HG03469 (cell line): Measurements from ENCODE around the gene PCYT2.

Experiments
- ATAC-seq: cut with Tn5 transposase; IDR thresholded peaks from one replicate; pipeline ENCODE4 v1.9.1; 2021; ENCODE audit warnings: mild to moderate bottlenecking, moderate library complexity, moderate number of reproducible peaks; ENCODE audit not compliant: unreplicated experiment

Gene PCYT2

DNA sequence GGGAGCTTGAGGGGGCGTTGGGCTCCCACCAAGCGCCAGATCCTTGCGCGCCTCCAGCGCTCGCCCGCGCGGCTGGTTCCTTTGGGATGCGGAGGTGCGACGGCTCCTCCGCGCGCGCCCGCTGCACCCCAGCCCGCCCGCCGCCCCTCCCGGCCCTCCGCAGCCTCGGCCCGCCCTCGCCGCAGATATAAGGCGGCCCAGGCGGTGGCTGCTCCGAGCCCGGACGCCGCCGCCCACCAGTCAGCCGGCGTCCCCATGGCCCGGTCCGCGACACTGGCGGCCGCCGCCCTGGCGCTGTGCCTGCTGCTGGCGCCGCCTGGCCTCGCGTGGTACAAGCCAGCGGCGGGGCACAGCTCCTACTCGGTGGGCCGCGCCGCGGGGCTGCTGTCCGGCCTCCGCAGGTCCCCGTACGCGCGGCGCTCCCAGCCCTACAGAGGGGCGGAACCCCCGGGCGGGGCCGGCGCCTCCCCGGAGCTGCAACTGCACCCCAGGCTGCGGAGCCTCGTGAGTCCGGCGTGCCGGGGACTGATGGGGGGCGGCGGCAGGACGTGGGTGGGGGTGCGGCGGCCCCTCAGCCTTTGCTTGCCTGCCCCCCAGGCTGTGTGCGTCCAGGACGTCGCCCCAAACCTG lies 9.1 kb downstream of the PCYT2 start, which contains the start of gene NPB:
Gene NPB (plus strand): TSS at position 216 of the 630 bp plus-strand sequence. CDS start 40 bp downstream, at position 256.
- ATAC-seq, result no peak

DNA sequence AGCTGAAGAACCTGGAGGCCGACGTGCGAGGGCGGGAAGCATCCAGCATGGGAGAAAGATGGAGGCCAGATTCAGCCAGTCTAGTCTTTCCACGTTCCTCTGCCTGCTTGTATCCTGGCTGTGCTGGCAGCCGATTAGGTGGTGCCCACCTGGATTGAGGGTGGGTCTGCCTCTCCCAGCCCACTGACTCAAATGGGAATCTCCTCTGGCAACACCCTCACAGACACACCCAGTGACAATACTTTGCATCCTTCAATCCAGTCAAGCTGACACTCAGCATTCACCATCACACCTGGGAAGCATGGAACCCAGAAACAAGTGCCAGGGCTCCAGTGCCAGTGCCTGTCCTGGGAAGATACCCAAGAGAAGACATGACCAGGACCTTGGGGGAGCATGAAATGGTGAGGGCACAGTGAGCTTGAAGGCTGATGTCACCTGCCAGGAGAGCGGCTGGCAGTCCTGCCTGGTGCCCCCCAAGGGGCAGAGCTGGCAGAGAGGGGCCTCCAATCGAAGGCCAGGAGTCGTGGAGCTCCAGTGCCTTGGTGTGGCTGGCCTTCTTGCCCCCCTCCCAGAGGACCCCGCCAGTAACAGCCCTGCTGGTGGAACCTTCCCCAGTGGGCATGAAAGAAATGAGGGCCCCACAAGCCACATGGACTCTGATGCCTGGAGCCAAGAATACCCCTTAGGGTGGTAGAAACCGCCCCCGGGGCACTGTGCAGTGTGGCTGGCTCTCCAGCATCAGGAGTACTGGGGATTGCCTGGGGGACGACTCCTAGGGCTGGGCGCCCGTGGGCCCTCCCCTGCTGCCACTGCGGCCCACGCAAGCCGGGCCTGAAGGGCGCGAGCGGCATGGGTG lies 9.8 kb downstream of the PCYT2 start:
- ATAC-seq, result no peak

DNA sequence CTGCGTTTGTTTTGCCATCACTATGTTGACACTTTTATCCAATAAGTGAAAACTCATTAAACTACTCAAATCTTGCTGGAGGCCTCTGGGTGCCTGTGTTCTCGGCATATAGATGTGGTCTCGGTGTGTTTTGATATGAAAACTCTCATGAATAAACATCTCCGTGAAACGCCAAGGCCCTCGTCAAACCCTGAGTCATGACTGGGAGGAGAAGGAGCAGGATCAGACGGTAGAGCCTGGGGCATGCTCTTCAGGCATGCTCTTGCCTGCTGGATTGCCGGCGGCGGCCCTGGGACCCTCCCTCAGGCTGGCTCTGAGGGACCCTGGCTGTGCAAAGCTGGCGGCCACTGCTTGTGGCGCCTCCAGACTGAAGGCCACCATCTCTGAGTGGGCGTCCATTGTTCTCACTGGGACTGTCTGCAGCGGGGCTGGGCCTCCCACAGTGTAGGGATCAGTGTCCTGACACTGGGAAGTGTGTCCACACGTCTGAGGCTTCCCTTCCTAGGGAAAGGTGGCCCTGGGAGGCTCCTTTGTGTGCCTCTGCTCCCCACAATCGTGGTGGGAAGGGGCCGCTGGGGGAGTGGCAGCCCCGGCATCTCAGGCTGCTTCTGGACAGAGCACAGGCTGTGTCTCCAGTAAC lies 10.9 kb downstream of the PCYT2 start:
- no peak for ATAC-seq

DNA sequence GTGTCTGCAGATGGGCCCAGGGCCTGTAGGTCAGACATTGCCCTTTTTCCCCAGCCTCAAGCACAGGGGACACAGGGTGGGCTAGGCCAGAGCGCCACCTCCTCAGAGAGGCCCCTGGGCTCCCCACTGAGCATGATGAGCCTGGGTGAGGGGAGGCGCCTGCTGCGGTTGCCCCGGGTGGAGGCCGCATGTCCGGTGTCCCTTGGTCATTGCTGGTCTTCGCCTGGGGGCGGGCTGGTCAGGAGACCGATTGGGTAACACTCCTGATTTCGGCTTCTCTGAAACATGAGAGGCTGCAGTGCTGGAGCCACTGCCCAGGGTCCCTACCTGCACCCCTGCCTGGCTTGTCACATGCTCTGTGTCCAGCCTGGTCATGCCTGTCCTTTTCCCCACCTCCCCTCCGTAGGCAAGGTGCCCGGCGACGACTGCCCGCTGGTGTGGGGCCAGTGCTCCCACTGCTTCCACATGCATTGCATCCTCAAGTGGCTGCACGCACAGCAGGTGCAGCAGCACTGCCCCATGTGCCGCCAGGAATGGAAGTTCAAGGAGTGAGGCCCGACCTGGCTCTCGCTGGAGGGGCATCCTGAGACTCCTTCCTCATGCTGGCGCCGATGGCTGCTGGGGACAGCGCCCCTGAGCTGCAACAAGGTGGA lies 11.6 kb downstream of the PCYT2 start:
- no peak for ATAC-seq

DNA sequence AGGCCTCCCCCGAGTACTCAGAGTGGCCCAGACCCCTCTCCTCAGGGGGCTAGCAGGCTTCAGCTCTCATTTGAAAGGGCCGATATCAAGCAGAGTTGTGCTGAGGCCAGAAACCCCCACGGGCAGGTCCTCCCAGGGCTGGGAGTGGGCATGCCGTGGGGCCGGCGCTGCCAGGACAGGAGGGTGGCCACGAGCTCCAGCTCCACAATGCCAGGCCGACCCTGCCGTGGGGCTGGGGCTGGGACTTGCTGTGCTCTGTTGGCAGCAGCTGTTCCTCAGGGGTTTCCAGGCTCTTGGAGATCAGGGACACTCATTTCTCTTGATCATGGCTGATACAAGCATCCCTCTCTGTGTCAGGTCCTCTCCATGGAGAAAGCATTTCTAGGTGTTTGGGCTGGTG lies 12.3 kb downstream of the PCYT2 start:
- no peak for ATAC-seq

DNA sequence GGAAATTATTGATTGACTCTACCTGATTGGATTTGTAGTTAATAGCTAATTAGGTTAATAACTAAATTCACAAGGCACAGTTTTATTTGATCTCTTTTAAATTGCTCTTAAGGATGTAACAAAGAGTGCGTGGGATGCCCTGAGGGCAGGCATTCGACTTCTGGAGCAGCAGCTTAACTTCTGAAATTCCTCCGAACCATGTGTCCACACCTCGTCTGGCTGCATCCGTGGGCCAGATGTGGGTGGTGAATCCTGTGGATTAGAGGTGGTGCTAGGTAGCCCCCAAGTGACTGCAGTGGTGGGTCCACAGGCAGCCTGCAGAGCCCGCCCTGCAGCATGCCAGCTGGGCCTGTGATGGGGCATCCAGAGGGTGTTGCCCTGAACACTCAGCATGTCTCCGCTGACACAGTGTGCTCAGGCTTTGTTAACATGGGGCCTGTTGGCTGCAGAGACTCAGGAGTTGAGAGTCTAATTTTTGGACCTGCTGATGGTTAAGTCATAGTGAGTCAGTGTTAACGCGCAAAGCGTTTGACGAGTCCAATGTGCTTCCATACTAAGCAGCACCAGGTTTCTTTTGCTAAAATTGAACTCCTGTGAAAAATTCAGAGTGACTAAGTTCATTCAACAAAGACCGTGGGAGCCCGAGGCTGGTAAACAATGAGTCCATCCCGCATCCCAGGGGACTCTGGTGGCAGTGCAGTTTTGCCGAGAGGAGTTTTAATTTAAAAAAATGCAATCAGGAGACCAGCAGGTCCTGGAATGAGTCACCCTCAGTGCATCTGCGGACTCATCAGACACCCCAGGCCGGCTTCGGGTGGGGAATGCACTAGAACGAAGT lies 13.0 kb downstream of the PCYT2 start:
- no peak for ATAC-seq

DNA sequence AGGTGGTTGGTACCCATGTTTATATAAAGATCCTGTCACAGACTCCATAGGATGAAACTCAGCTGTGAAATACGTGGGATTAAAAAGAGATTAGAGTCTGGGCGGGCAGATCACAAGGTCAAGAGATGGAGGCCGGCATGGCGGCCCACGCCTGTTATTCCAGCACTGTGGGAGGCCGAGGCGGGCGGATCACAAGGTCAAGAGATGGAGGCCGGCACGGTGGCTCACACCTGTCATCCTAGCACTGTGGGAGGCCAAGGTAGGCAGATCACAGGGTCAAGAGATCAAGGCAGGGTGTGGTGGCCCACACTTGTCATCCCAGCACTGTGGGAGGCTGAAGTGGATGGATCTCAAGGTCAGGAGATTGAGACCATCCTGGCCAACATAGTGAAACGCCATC lies 15.8 kb downstream of the PCYT2 start:
- no peak for ATAC-seq

DNA sequence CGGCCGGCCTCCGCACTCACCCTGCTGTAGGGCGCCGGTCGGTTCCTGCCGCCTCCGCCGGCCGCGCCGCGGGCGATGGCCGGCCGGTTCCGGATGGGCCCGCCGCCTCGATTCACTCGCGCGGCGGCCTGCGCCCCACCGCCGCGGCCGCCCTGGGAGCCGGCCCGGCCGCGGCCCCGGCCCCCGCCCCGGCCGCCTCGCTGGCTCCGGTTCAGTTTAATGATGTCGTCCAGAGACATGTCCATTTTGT lies 20.0 kb downstream of the PCYT2 start:
- no peak for ATAC-seq

DNA sequence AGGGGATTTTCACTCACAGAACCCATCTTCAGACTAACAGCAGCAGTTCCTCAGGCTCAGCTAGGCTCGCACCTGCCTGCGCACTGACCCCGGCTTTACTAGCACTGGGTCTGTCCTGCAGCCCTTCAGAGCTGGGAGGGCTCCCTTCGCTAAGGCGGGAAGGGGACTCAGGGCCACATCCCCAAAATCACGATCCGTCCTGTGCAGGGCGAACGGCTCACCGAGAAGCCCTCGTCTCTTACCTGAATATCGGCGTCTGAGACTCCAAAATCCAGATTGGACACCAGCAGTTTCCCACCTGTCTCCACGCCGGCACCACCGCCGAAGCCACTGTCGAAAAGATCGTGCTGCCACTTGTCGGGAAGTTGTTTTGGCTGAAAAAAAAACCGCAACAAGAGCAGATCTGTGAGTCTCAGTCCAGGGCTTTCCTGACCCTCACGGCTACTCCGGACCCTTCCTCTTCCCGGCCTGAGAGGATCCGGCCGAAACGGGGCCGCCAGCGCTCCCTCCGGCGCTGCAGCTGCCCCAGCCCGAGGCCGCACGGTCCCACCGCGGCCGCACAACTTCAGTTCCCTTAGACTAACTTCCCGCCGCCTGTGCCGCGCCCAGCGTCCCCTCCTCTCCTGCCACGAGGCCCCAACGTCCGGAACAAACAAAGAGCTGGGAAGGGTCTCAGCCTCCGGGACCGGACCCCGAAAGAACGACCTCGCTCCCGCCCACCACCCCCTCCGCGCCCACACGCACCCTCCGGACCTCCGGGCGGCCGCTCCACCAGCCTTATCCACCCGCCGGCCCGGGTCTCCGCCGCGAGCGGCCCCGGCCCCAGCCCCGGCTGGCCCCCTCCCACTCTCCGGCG lies 20.5 kb downstream of the PCYT2 start:
- ATAC-seq, result no peak

DNA sequence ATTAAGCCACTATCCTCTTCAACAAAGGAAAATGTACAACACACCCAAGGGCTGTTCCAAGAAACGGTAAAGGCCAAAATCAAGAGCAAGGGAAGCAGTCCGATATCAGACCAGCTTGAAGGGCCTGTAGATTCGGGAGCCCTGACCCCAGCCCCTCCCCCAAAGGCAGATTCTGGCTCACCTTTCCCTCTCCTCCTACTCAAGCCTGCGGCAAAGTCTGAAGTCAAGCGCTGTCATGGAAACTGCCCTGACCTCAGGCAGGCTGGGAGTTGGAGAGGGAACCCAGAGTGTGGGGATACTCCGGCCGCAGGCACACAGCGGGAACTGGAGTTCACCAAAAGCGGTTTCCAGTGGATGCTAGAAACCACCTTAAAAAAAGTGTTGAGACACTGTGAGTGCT lies 21.6 kb downstream of the PCYT2 start:
- no peak for ATAC-seq

DNA sequence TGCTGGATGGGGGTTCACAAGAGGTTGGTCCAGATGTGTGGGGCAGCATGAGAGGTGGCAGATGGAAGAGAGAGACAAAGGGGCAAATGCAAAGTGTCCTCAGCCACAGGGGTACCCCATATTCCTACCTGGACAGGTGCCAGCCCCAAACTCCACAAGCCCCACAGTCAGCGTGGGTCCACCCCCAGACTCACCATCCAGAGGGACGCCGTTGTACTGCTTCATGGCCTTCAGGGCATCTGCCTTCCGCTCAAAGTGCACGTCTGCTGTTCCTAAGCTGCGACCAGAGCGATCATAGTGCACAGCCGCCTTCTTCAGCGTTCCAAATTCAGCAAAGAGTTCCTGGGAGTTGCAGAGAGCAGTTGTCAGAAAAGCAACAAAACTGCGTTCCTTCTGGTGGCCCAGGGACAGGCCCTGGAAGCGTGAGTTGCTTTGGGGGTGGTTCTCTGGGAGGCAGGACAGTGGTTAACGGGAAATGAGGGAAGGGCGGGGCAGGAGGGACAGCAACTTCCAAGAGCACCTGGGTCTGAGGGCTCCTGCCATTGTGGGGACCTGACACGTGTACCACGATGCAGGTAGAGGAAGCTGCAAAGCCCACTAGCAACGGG lies 22.1 kb downstream of the PCYT2 start:
- no peak for ATAC-seq

DNA sequence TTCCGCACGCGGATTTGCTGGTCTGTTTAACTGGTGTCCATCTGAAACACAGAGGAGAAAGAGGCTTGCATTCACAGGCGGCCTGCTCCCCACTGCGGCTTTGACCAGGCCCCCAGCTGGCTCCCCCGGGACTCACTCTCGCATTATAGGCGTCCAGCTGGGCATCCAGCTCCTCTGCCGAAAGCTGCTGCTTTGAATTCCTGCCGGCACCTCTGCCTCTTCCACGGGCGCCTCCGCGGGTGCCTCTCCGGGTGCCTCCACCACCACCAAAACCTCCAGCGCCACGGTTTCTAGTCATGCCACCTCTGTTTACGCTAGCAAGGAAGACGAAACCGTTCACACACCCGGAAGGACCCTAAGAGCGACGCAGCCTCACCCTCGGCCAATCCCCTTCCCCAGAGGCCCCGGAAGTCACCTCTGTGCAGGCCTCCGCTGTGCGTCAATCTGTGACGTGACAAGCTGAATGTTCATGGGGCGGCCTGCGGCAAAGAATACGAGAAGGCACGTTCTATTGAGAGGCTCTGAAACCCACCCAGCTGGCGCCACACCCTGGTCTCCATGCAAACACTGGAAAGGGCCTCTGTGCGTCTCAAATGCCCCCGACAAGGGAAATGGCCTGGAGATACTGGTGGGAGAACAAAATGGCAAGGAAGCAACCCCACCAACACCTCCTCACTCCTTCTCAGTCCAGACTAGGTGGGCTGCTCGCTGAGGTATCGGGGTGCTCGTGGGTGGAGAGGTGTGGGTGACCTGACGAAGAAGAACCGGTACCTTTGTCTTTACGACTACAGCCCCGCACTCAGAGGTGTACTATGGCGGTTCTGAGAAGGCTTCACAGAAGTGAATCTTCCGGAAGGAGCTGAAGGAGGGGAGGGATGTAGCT lies 22.9 kb downstream of the PCYT2 start:
- ATAC-seq, result no peak

DNA sequence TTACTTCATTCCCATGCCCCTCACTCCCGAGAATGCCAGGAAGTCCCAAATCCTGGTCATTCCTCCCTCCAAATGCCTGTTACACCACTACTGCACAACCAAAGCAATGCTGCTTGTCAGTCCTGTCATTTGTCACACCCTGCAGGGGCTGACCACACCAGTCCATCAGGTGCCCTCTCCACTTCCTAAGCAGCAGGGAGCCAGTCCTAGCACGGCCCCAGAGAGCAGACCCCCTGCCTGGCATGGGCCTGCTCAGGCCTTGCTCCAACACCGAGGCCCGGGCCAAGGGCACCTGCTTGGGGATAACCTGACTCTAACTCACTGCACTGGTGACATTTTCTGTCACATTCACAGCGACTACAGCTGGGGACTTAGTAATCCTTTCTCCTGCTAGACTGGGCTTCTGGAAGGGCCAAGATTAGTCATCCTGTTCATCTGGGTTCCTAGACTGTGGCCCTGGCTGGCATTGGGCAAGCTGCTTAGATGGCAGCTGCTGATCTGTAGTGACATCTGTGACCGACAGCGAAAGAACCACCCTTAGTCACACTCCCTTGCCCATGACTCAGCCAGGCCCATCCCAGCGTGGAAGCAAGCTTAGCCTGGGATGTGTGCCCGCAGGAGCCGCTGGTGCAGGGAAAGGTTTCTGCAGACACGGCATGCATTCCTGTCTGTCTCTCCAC lies 25.2 kb downstream of the PCYT2 start:
- no peak for ATAC-seq

DNA sequence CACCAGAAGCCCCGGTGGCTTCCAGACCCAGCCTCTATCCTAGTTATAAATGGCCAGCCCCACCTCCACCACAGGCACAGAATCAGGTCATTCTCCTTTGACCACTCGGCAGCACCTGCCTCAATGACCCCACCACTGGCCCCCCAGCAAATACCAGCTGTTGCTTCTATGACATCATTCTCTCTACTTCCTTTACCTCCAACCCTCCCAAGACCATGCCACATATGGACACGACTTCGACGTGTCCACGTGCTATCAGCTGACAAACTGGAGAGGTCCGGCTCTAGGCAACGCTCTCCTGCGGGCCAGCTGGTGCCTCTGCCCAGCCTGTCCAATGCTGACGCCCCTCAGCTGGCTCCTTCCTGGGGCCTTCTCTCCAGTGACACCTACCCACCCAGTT lies 25.7 kb downstream of the PCYT2 start:
- no peak for ATAC-seq

DNA sequence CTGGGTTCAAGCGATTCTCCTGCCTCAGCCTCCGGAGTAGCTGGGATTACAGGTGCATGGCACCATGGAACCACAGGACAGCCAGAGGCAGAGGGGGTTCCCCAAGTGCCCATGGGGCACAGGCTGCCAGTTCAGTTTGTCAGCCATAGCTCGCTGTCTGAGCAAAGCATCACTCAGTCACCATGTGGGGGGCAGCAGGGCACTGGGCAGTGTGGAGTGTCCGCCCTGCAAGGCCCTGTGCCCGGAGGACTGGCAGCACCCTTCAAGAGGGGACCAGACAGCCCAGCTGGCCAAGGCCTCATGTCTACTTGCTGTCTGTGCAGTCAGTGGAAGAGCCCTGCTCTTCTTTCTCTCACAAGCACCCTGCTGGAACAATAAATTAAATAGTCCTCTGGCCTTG lies 26.2 kb downstream of the PCYT2 start:
- ATAC-seq, result no peak

DNA sequence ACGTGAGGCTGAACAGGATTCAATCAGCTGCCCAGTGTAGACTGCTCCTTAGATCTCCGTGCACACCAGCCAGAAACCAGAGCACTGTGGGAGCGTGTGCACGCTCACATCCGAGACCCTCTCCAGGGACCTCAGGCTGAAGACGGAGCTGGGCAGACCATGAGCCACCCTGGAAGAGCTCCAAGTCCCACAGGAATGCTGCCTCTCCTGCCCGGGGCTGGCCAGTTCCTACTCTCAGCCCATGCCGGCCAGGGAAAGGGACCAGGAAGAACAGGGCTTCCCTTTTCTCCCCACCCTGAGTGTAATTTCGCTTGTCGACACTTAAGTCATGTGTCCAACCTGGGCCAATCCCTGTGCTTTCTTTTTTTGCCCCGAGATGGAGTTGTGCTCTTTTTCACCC lies 26.7 kb downstream of the PCYT2 start:
- ATAC-seq, result no peak

DNA sequence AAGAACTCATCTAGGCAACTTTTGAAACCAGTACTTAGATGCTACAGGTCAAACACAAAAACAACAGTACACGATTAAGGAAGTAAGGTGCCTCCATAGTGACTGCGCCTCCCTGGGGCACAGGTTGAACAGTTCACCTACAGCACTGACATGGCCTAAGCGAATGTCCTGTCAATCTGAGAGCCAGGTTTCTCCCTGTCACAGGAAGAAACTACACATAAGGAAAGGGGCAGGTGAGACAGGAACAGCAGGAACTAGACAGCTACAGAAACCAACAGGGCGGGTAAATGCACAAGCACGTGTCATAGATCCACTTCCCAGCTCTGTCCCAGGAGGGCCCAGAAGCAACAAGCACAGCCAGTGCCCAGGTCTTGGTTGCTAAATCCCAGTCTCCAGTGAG lies 32.1 kb downstream of the PCYT2 start:
- ATAC-seq, result no peak

DNA sequence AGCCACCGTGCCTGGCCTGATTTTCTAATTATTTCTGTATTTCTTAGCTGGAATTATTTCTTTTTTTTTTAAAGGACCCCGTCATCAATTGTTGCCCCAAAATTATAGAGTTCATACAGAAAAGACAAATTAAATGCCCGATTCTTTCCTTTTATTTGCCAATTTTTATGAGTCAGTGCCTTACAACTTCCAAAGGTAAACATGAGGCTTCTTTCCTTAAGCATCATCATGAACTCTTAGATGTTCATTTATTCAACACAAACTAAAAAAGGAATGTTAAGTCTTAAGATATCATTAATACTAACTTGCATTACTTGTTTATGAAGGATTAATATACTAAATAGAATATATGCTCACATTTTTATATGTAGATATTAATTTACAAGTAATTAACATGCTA lies 32.9 kb downstream of the PCYT2 start:
- no peak for ATAC-seq
